ENCODE measurements around the gene NELFCD. TPM values are rescaled to one million over a fixed set of nuclear protein-coding genes. Genes with fewer than 3 reads are reported as not detected.
"Not testable (repeated sequence)": the region's sequence is repeated elsewhere in the genome, so short reads cannot be mapped to it uniquely, and the experiment has no call there.

Gene NELFCD
- total and polyA plus RNA-seq, 2 donors = 40.6 to 42.7 TPM

DNA sequence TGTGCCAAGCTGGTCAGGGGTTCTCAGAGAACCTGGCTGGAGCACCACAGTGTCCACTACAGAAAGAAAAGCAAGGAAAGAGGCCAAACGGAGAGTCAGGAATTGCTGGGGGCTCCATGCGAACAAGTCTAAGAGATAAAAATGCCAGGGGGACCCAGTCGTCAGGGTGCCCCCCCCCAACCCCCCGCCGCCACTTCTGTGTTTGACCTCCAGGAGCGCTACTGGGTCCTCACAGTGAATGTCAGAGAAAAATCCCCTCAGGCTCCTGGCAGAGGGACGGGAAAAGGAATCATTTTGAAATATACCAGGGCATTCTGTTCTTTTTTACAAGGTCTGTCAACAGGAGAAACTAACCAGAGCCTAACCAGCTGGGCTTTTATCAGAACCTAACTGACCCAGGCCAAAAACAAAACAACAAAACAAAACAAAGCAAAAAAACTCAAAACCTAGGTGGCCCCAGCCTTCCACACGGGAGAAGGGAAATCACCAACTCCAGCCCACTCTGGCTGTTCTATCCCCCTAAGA, 17.9 kb upstream of the NELFCD start:
- no peaks in the 10 kb centered on the region for H3K4me1 ChIP-seq (ENCODE audit: insufficient read depth)
- H3K4me3 ChIP-seq (ENCODE audit: low read depth, low read length) = no peak overlapping the region
- H3K27ac ChIP-seq (ENCODE audit: low read depth) = no peak overlapping the region
- no peaks in the 10 kb centered on the region for H3K36me3 ChIP-seq (ENCODE audit: insufficient read depth)
- WGBS = 38% methylated on average over 8 of the region's 8 CpGs
- DNase-seq (ENCODE audit: extremely low spot score) = no peak

DNA sequence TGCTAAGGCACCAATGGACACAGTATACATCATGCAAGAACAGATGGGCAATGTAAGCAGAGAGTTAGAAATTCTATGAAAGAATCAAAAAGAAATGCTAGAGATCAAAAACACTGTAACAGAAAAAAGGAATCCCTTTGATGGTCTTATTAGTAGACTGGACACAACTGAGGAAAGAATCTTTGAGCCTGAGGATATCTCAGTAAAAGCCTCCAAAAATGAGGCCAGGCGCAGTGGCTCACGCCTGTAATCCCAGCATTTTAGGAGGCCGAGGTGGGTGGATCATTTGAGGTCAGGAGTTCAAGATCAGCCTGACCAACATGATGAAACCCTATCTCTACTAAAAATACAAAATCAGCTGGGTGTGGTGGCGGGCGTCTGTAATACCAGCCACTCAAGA, 17.1 kb upstream of the NELFCD start:
- not testable (repeated sequence) for H3K4me3 ChIP-seq (ENCODE audit: low read depth, low read length); DNase-seq (ENCODE audit: extremely low spot score); H3K36me3 ChIP-seq (ENCODE audit: insufficient read depth); H3K4me1 ChIP-seq (ENCODE audit: insufficient read depth); H3K27ac ChIP-seq (ENCODE audit: low read depth)
- 81% methylated on average over 5 of the region's 5 CpGs for WGBS

DNA sequence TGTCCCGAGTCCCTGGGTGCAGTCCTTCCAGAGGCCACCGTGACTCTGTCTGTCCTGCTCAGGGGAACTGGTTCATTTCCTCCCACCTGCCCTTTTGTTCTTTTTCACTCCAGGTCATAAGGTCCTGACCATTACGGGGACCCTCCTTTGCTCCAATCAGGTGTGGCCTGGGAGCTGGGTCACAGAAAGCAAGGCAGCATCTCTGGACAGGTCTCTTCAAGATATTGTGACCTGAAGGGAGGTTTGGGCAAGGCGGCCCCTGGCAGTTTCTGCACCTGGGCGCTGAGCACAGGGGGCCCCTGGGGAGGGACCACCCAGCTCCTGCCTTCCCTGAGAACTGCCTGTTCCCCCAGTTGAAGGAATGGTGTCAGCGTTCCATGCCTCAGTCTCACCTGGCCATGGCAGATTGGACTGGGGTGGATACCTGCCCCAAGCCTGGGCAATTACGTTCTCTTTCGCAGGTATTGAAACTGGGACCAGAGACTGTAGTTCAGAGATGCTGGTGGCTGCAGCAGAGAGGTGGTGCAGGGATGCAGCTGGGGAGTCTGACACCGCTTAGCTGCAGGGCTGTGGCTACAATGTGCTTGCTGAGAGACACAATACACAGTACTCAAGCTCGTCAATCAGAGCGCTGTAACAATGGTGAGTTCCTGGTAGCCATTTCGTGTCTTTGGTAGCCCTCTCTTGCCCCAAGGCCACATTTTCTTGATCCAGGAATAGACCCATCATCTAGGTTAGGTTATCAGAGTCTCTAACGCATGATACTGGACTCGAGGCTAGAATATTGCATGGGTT, 15.6 kb upstream of the NELFCD start:
- no peak overlapping the region for H3K27ac ChIP-seq (ENCODE audit: low read depth)
- 82% methylated on average over 14 of the region's 14 CpGs for WGBS
- no peaks in the 10 kb centered on the region for H3K4me1 ChIP-seq (ENCODE audit: insufficient read depth)
- no peaks in the 10 kb centered on the region for H3K36me3 ChIP-seq (ENCODE audit: insufficient read depth)
- H3K4me3 ChIP-seq (ENCODE audit: low read depth, low read length) = no peak overlapping the region
- no peak for DNase-seq (ENCODE audit: extremely low spot score)

DNA sequence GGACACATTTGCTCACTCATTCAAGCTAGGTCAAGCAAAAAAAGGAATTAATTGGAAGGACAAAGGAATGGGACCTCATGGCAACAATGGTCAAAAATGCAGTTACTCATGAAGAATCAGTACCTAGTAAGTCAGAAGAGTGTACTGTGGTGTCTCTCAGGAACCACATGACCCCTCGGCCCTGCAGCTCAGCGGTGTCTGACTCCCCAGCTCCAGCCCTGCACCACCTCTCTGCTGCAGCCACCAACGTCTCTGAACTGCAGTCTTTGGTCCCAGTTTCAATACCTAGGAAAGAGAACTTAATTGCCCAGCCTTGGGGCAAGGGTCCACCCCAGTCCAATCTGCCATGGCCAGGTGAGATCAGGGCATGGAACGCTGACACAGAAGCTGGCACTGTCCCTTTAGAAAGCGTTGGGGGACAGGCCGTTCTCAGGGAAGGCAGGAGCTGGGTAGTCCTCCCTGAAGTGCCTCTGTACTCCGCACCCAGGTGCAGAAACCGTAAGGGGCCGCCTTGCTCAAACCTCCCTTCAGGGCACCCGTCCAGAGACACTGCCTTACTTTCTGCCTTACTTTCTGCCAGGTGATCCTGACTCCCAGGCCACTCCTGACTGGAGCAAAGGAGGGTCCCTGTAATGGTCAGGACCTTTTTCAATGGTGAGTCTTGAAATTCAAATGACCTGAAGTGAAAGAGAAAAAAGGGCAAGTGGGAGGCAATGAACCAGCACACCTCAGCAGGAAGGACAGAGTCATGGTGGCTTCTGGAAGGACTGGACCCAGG, 13.2 kb upstream of the NELFCD start:
- Histone ChIP-seq H3K4me3 (ENCODE audit: low read depth, low read length) (no peak overlapping the region), H3K27ac (ENCODE audit: low read depth) (no peak overlapping the region), H3K4me1 (ENCODE audit: insufficient read depth) (no peaks in the 10 kb centered on the region), H3K36me3 (ENCODE audit: insufficient read depth) (no peaks in the 10 kb centered on the region)
- 77% methylated on average over 10 of the region's 10 CpGs for WGBS
- no peak for DNase-seq (ENCODE audit: extremely low spot score)

DNA sequence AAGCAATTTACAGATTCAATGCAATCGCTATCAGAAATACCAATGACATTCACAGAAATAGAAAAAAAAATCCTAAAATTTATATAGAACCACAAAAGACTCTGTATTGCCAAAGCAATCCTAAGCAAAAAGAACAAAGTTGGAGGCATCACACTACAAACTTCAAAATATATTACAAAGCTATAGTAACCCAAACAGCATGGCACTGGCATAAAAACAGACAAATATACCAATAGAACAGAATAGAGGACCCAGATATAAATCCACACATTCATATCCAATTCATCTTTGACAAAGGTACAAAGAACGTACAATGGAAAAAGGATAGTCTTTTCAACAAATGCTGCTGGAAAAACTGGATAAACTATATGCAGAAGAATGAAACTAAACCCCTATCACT, 11.6 kb upstream of the NELFCD start:
- 68% methylated on average over 2 of the region's 2 CpGs for WGBS
- no peak overlapping the region for H3K27ac ChIP-seq (ENCODE audit: low read depth)
- DNase-seq (ENCODE audit: extremely low spot score) = no peak
- no peak overlapping the region for H3K4me3 ChIP-seq (ENCODE audit: low read depth, low read length)
- H3K4me1 ChIP-seq (ENCODE audit: insufficient read depth) = no peaks in the 10 kb centered on the region
- H3K36me3 ChIP-seq (ENCODE audit: insufficient read depth) = no peaks in the 10 kb centered on the region

DNA sequence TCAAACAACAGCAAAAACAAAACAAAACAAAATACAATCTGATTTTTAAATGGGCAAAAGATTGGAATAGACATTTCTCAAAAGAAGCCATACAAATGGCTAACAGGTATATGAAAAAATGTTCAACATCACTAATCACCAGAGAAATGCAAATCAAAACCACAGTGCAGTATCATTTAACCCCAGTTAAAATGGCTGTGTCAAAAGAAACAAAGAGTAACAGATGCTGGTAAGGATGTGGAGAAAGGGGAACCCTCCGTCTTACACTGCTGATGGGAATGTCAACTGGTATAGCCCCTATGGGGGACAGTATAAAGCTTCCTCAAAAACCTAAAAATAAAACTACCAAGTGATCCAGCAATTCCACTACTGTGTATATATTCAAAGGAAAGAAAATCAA, 10.9 kb upstream of the NELFCD start:
- DNase-seq (ENCODE audit: extremely low spot score) = no peak
- H3K4me3 ChIP-seq (ENCODE audit: low read depth, low read length) = no peak overlapping the region
- H3K36me3 ChIP-seq (ENCODE audit: insufficient read depth) = no peaks in the 10 kb centered on the region
- H3K4me1 ChIP-seq (ENCODE audit: insufficient read depth) = no peaks in the 10 kb centered on the region
- no peak overlapping the region for H3K27ac ChIP-seq (ENCODE audit: low read depth)
- WGBS = 68% methylated on average over 1 of the region's 1 CpG

DNA sequence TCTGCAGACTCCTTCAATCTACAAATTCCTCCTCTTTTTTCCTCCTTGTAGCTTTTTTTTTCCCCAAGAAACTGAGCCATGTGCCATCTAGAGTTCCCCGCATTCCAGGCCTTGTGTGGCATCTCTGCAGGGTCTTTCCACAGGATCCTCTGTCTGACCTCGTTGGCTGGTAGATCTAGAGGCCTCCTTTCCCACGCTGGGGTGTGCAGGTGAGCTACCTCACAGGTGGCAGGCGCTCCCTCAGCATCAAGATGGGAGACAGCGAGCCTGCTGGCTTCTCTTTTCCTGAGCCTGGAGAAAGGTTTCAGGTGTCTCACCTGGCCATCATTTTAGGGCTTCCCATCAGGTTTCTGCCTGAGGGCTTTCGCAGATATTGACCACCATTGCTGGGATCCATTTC, 9.6 kb upstream of the NELFCD start:
- no peak for DNase-seq (ENCODE audit: extremely low spot score)
- Histone ChIP-seq H3K27ac (ENCODE audit: low read depth) (no peak overlapping the region), H3K4me3 (ENCODE audit: low read depth, low read length) (no peak overlapping the region), H3K4me1 (ENCODE audit: insufficient read depth) (no peaks in the 10 kb centered on the region), H3K36me3 (ENCODE audit: insufficient read depth) (no peaks in the 10 kb centered on the region)
- WGBS = 78% methylated on average over 6 of the region's 6 CpGs

DNA sequence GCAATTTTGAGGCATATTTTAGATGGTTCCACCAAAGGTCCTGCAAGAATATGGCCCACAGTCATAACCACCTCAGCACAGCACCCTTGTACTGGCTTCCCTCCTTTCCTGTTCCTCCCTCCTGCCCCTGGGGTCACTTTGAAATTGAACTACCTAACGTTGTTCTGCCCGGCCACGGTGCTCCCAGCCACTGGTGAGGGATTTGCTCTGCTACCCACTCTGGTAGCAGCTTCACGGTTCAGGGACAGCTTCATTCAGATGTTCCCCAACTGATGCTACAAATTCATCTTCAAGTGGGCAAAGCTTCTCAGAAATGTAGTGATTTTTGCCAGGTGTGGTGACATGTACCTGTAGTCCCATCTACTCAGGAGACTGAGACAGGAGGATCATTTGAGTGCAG, 7.9 kb upstream of the NELFCD start:
- Histone ChIP-seq H3K36me3 (ENCODE audit: insufficient read depth) (no peaks in the 10 kb centered on the region), H3K4me1 (ENCODE audit: insufficient read depth) (no peaks in the 10 kb centered on the region), H3K27ac (ENCODE audit: low read depth) (no peak overlapping the region), H3K4me3 (ENCODE audit: low read depth, low read length) (no peak overlapping the region)
- WGBS = 85% methylated on average over 4 of the region's 4 CpGs
- DNase-seq (ENCODE audit: extremely low spot score) = no peak

DNA sequence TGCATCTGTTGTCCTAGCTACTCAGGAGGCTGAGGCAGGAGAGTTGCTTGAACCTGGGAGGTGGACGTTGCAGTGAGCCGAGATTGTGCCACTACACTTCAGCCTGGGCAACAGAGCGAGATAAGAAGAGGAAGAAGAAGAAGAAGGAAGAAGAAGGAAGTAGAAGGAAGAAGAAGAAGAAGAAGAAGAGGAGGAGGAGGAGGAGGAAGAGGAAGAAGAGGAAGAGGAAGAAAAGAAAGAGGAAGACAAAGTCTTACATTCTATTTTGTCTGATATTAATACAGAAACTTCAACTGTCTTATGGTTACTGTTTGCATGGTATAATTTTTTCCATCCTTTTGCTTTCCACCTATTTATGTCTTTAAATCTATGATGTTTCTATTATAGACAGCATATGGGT, 7.2 kb upstream of the NELFCD start:
- Histone ChIP-seq H3K27ac (ENCODE audit: low read depth) (no peak overlapping the region), H3K4me1 (ENCODE audit: insufficient read depth) (no peaks in the 10 kb centered on the region), H3K36me3 (ENCODE audit: insufficient read depth) (no peaks in the 10 kb centered on the region), H3K4me3 (ENCODE audit: low read depth, low read length) (no peak overlapping the region)
- DNase-seq (ENCODE audit: extremely low spot score) = no peak
- WGBS = 86% methylated on average over 3 of the region's 3 CpGs

DNA sequence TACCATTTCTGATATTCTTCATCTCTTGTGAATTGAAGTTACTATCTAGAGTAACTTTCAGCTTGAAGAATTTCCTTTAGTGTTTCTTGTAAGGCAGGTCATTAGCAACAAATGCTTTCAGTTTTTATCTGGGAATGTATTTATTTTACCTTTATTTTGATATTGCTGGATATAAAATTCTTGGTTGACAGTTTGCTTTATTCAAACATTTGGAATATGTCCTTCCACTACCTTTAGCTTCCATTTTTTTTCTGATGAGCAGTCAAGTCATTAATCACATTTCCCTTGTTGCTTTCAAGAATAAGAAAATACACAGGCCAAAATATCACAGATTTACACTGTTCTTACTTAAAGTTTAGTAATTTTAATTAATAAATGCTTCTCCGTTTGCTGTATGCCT, 5.7 kb upstream of the NELFCD start:
- H3K4me1 ChIP-seq (ENCODE audit: insufficient read depth) = no peaks in the 10 kb centered on the region
- WGBS = 91% methylated on average over 1 of the region's 1 CpG
- DNase-seq (ENCODE audit: extremely low spot score) = no peak
- H3K36me3 ChIP-seq (ENCODE audit: insufficient read depth) = no peaks in the 10 kb centered on the region
- no peak overlapping the region for H3K27ac ChIP-seq (ENCODE audit: low read depth)
- no peak overlapping the region for H3K4me3 ChIP-seq (ENCODE audit: low read depth, low read length)

DNA sequence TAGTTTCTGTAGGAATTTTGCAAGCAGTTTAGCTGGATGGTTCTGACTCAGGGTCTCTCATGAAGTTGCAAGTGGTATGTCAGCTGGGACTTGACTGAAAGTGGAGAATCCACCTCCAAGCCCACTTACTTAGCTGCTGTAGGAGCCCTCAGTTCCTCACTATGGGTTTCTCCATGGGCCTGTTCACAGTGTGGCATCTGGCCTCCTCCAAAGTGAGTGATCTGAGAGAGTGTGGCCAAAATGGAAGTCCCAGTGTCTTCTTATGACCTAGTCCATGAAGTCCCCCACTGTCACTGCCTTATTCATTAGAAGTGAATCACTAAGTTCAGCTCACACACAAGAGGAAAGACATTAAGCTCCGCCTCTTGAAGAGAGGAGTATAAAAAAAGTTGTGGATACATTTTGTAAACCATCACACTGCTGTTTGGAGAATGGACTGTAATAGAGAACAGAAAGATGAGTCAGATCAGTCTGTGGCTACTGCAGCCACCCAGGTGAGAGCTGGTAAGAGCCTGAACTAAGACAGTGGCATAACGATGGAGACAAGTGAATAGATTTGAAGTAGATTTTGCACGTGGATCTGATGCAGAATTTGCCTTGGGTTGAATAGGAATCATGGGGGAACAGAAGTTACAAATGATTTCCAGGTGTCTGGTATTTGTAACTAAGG, 4.9 kb upstream of the NELFCD start:
- no peak overlapping the region for H3K4me3 ChIP-seq (ENCODE audit: low read depth, low read length)
- no peaks in the 10 kb centered on the region for H3K4me1 ChIP-seq (ENCODE audit: insufficient read depth)
- no peak overlapping the region for H3K27ac ChIP-seq (ENCODE audit: low read depth)
- DNase-seq (ENCODE audit: extremely low spot score) = no peak
- H3K36me3 ChIP-seq (ENCODE audit: insufficient read depth) = no peaks in the 10 kb centered on the region
- WGBS = 87% methylated on average over 3 of the region's 3 CpGs

DNA sequence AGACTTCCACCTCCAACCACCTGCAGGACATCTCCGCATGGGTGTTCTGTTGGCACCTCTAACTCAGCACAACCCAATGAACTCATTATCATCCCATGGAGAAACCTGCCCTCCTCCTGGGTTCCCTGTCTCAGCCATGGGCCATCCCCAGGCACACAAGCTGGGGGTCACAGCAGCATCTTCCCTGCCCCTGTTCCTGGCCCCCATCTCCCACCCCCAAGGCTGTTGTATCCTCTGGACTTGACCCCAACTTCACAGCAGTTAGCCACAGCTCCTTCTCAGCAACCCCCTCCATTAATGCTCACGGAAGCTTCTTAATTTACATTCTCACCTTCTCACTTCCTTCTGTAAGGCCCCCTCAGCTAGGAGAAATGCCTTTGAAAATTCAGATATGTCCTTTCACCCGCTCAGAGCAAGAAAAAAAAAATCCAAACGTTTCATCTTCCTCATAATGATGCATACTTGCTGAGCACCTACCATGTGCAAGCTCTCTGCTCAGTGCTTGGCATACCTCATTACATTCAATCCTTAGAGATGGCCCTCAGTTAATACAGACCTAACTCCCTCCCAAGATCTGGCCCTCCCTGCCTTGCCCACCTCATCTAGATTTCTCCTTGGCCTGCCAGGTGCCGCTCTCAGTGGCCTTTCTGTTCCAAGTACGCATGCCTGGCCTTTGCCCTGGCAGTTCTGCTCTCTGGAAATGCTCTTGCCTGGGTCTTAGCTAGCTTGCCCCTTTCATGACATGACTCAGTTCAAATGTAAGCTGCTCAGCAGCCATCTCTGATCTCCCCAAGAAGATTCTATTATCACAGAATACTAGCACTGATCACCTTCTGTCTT, 2.5 kb upstream of the NELFCD start:
- no peak for DNase-seq (ENCODE audit: extremely low spot score)

More for the DNA sequence above, 2.5 kb upstream of the NELFCD start:
- 67% methylated on average over 6 of the region's 6 CpGs for WGBS
- Histone ChIP-seq H3K4me3 (ENCODE audit: low read depth, low read length) (no peak overlapping the region), H3K4me1 (ENCODE audit: insufficient read depth) (no peaks in the 10 kb centered on the region), H3K27ac (ENCODE audit: low read depth) (no peak overlapping the region), H3K36me3 (ENCODE audit: insufficient read depth) (no peaks in the 10 kb centered on the region)

Measured in urinary bladder (tissue), 4 donors.